HEK293 (cell line): ENCODE results near the gene RASGRP1.

Experiments used
- CTCF ChIA-PET: fragments of 350-600 bp; formaldehyde crosslinking; extraction: SDS; loops from one replicate; lab custom pipeline; 2021; ENCODE audit warnings: antibody characterized with exemption; lab: Yijun Ruan, JAX
- POLR2A ChIA-PET: fragments of 300-600 bp; formaldehyde crosslinking; extraction: SDS; loops from one replicate; lab custom pipeline; 2020; ENCODE audit warnings: antibody characterized with exemption, inconsistent platforms; lab: Yijun Ruan, JAX
- H3K27ac ChIP-seq: fragments of 200-500 bp; sonication (Bioruptor generic); 2 replicates; pipeline ENCODE4 v1.5.1; 2014; ENCODE audit warnings: low read depth, low read length, control low read depth, inconsistent platforms; ENCODE audit errors: extremely low read depth
- H3K36me3 ChIP-seq, 2 experiments: fragments of 200-500 bp in 1 of 2; sonication (Bioruptor generic) in 1 of 2; 1 replicate in 1 of 2; 2 replicates in 1 of 2; pipeline ENCODE4 v1.5.1; 2014 to 2017; ENCODE audit warnings: inconsistent platforms in 2 of 2, low read length in 2 of 2; ENCODE audit not compliant: control insufficient read depth in 2 of 2, insufficient read depth in 1 of 2
- H3K4me1 ChIP-seq: fragments of 200-500 bp; sonication (Bioruptor generic); 2 replicates; pipeline ENCODE4 v1.5.1; 2014; ENCODE audit warnings: mild to moderate bottlenecking, low read length, inconsistent platforms; ENCODE audit not compliant: control insufficient read depth, insufficient read depth
- H3K4me3 ChIP-seq: 2 replicates; pipeline ENCODE4 v1.5.1; 2011; ENCODE audit warnings: low read depth, mild to moderate bottlenecking, control low read depth, low read length, moderate library complexity
- H3K9me3 ChIP-seq: fragments of 200-500 bp; sonication (Bioruptor generic); 2 replicates; pipeline ENCODE4 v1.5.1; 2014; ENCODE audit warnings: low read depth, low read length, inconsistent platforms; ENCODE audit not compliant: control insufficient read depth, insufficient read depth
- KLF10 ChIP-seq: fragments of 450-650 bp; IDR thresholded peaks from 2 replicates; pipeline ENCODE4 v1.5.1; 2018; ENCODE audit warnings: missing biosample characterization, mild to moderate bottlenecking, missing genetic modification characterization
- OSR2 ChIP-seq: fragments of 450-650 bp; formaldehyde crosslinking; IDR thresholded peaks from 2 replicates; pipeline ENCODE4 v1.5.1; 2016; ENCODE audit warnings: missing biosample characterization, missing genetic modification characterization
- SALL2 ChIP-seq: fragments of 450-650 bp; formaldehyde crosslinking; IDR thresholded peaks from 2 replicates; pipeline ENCODE4 v1.5.0; 2017; ENCODE audit warnings: missing biosample characterization, mild to moderate bottlenecking, missing genetic modification characterization, borderline replicate concordance
- TSHZ1 ChIP-seq: fragments of 450-650 bp; formaldehyde crosslinking; IDR thresholded peaks from 2 replicates; pipeline ENCODE4 v1.5.1; 2016; ENCODE audit warnings: missing biosample characterization, missing genetic modification characterization, borderline replicate concordance
- ZBTB26 ChIP-seq: fragments of 450-650 bp; formaldehyde crosslinking; optimal IDR thresholded peaks from 2 replicates; pipeline ENCODE3; 2016; ENCODE audit warnings: missing biosample characterization, mild to moderate bottlenecking, missing genetic modification characterization
- ZNF280D ChIP-seq: fragments of 450-650 bp; formaldehyde crosslinking; IDR thresholded peaks from 2 replicates; pipeline ENCODE4 v1.5.1; 2016; ENCODE audit warnings: missing biosample characterization, missing genetic modification characterization
- ZNF362 ChIP-seq: fragments of 450-650 bp; formaldehyde crosslinking; IDR thresholded peaks from 2 replicates; pipeline ENCODE4 v1.5.1; 2016; ENCODE audit warnings: missing biosample characterization, missing genetic modification characterization
- ZNF394 ChIP-seq: fragments of 450-650 bp; formaldehyde crosslinking; IDR thresholded peaks from 2 replicates; pipeline ENCODE4 v1.5.1; 2016; ENCODE audit warnings: missing biosample characterization, missing genetic modification characterization, mild to moderate bottlenecking, moderate library complexity, borderline replicate concordance
- ZNF48 ChIP-seq: fragments of 450-650 bp; formaldehyde crosslinking; IDR thresholded peaks from 2 replicates; pipeline ENCODE4 v1.5.1; 2016; ENCODE audit warnings: missing biosample characterization, missing genetic modification characterization
- ZNF610 ChIP-seq: fragments of 450-650 bp; formaldehyde crosslinking; IDR thresholded peaks from 2 replicates; pipeline ENCODE4 v1.5.1; 2016; ENCODE audit warnings: missing biosample characterization, missing genetic modification characterization, borderline replicate concordance
- ZNF768 ChIP-seq: fragments of 450-650 bp; formaldehyde crosslinking; IDR thresholded peaks from 2 replicates; pipeline ENCODE4 v1.5.1; 2018; ENCODE audit warnings: missing biosample characterization, mild to moderate bottlenecking, missing genetic modification characterization
- ZNF837 ChIP-seq: fragments of 450-650 bp; formaldehyde crosslinking; IDR thresholded peaks from 2 replicates; pipeline ENCODE4 v1.5.1; 2016; ENCODE audit warnings: missing biosample characterization, missing genetic modification characterization

The RASGRP1 gene

GRCh38 chr15:38504680-38505467 is 59.7 kb downstream of the RASGRP1 start:
- Histone ChIP-seq H3K9me3 (no peaks in the 10 kb centered on the region), H3K4me1 (no peaks in the 10 kb centered on the region), H3K36me3 (peaks cover 0 to 17% of the 10 kb centered on the region in 2 experiments; a peak in 2 of 3 replicates), H3K27ac (no peak overlapping the region), H3K4me3 (no peak overlapping the region)
- ChIA-PET POLR2A (no interaction called here), CTCF (interaction anchor here (0.6 kb wide), 1 partner anchor 260 kb away, joined by 3 read pairs; no protein-coding TSS in a partner anchor)
- TF ChIP-seq TSHZ1 (tag by site-specific recombination) = no peak

GRCh38 chr15:38503496-38503895 is 61.1 kb downstream of the RASGRP1 start:
- POLR2A ChIA-PET = interaction anchor here (0.6 kb wide), 2 partner anchors 10 to 141 kb away, joined by 9 to 10 read pairs; no protein-coding TSS in a partner anchor
- TF ChIP-seq OSR2 (no peak), ZNF768 (tag by site-specific recombination) (no peak), KLF10 (tag by site-specific recombination) (no peak)
- Histone ChIP-seq H3K36me3 (peaks cover 0 to 22% of the 10 kb centered on the region in 2 experiments; a peak in 2 of 3 replicates), H3K9me3 (no peaks in the 10 kb centered on the region), H3K27ac (no peak overlapping the region), H3K4me1 (no peaks in the 10 kb centered on the region), H3K4me3 (no peak overlapping the region)
- CTCF ChIA-PET = no interaction called here

GRCh38 chr15:38499651-38500050 is 65.0 kb downstream of the RASGRP1 start:
- Histone ChIP-seq H3K9me3 (no peaks in the 10 kb centered on the region), H3K27ac (no peak overlapping the region), H3K36me3 (peaks cover 0 to 18% of the 10 kb centered on the region in 2 experiments; a peak in 1 of 3 replicates), H3K4me1 (no peaks in the 10 kb centered on the region), H3K4me3 (no peak overlapping the region)
- POLR2A ChIA-PET = no interaction called here
- CTCF ChIA-PET = no interaction called here
- TF ChIP-seq ZNF362 (tag by site-specific recombination) = no peak
- TF ChIP-seq ZNF837 = no peak
- no peak for TF ChIP-seq ZBTB26 (tag by site-specific recombination)
- TF ChIP-seq ZNF280D (tag by site-specific recombination) = no peak
- no peak for TF ChIP-seq SALL2
- no peak for TF ChIP-seq ZNF48 (tag by site-specific recombination)
- no peak for TF ChIP-seq ZNF394 (tag by site-specific recombination)
- TF ChIP-seq ZNF610 (tag by site-specific recombination) = no peak
